Heart left ventricle (tissue), 13 donors: Measurements from ENCODE around the gene MLC1.

Source experiments
- POLR2A ChIP-seq, 2 donors: fragments of 450-650 bp; IDR thresholded peaks; one replicate each; pipeline ENCODE4 v1.6.1; 2017; ENCODE audit warnings: antibody characterized with exemption in 2 of 2, mild to moderate bottlenecking in 2 of 2, moderate library complexity in 2 of 2
- TF ChIP-seq, protein P1 (sequence below), 12 donors: fragments of 200-600 bp; sonication (generic) in 4 of 12; IDR thresholded peaks; one replicate each; pipeline versions ENCODE4 v1.5.0 to v1.8.0; 2018 to 2022; ENCODE audit warnings: antibody characterized with exemption in 12 of 12, mild to moderate bottlenecking in 5 of 12
- donor health status: ischemic (EF 13 %, LVEDD 7.1; RV severe dilation, severe dysfunction).
- donor health status: DM: no; HTN: yes; CAD: no.
- donor health status: DM: no; HTN: no; CAD: no.
- donor health status: ischemic (EF 25% LVEDD 6.9; RV normal size, moderate dysfunction).
- donor health status: ischemic (EF 25% LVEDD 5.7; RV mildly dilated, moderate dysfunction).
- donor health status: ischemic (EF 35%, LVEDD 5.7; RV mildly dilated, moderate dysfunction).
- donor health status: nonischemic (EF 11% LVEDD 7.7; RV severe dilation, severe dysfunction).
- donor health status: DM: yes; HTN: yes; CAD: no.
- donor health status: PGD.
- donor health status: ischemic (EF 29% LVEDD 5.4; RV normal size, mild dysfunction).
- donor health status: nonischemic (EF 23%, LVEDD 6.1; RV moderate dilation, normal function).

DNA sequence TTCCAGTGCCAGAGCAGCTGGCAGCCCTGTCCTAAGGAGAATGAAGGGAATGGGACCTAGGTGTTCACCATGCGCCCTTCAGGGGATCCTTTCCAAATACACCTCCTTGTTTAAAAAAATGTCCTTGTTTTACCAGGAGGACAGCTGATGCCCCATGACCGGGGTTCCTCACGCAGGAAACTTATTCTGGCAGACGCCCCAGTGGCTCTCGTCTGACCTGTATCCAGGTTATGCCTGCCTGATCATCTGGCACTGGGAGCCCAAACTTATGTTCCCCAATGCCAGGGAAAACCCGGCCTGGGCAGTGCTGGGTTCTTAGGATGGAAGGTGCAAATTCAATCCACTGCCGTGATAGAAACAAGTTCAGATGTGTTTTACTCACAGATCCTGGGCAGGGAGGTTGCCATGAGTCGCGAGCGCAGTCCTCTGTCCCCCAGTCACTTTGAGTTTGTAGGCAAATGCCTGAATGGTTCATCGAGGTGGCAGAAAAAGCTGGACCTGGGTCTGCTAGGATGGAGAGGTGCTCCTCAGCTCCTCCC is 36.0 kb upstream of the MLC1 start:
- TF ChIP-seq, protein P1, sequence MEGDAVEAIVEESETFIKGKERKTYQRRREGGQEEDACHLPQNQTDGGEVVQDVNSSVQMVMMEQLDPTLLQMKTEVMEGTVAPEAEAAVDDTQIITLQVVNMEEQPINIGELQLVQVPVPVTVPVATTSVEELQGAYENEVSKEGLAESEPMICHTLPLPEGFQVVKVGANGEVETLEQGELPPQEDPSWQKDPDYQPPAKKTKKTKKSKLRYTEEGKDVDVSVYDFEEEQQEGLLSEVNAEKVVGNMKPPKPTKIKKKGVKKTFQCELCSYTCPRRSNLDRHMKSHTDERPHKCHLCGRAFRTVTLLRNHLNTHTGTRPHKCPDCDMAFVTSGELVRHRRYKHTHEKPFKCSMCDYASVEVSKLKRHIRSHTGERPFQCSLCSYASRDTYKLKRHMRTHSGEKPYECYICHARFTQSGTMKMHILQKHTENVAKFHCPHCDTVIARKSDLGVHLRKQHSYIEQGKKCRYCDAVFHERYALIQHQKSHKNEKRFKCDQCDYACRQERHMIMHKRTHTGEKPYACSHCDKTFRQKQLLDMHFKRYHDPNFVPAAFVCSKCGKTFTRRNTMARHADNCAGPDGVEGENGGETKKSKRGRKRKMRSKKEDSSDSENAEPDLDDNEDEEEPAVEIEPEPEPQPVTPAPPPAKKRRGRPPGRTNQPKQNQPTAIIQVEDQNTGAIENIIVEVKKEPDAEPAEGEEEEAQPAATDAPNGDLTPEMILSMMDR (IDR thresholded peaks at IDR 0.05), result no peak
- TF ChIP-seq POLR2A (IDR thresholded peaks at IDR 0.05), result no peak
